Sciatic nerve (tissue), 2 donors: ENCODE results near the gene TCAIM. TPM values are rescaled to one million over a fixed set of nuclear protein-coding genes. Genes with fewer than 3 reads are reported as not detected.
A peak's percentile ranks its signal among the peaks of the same experiment; 100 is the strongest.

Source experiments
- ATAC-seq: fragments of 200-7000 bp; cut with Tn5 transposase; one replicate; pipeline ENCODE4 v1.9.1; 2020; ENCODE audit warnings: mild to moderate bottlenecking, moderate library complexity
- DNase-seq: peaks from one replicate; pipeline ENCODE4 v3.0.0-alpha.2; 2020; ENCODE audit warnings: low spot score
- intact Hi-C: fragments of 100-400 bp; cut with DNase I; formaldehyde crosslinking; loops from one replicate; pipeline ENCODE4 v1.14.2; 2022
- total RNA-seq: library from RNA; stranded (reverse); fragmentation: NEBNext Ultra II Directional; extraction: Animal tissue kit (Norgen Biotek cat#: 25700); gene quantifications from one replicate; pipeline ENCODE4 v1.2.1, GENCODE V29; 2021
- donor health status: DM: no; HTN: no; CAD: no.
- donor health status: DM: no; HTN: no; CAD: no.

TCAIM gene
- total RNA-seq, 1 donor from 2014 or later, result 35.6 TPM

- ATAC-seq (no peak), DNase-seq (no peak)
- intact Hi-C loops, result no loop called here
Observed at GRCh38 chr3:44430466-44430865, 91.9 kb downstream of the TCAIM start.

- ATAC-seq, result no peak
- DNase-seq, result no peak
- intact Hi-C loops, result no loop called here
Observed at GRCh38 chr3:44434834-44435510, 96.4 kb downstream of the TCAIM start.

GRCh38 chr3:44436181-44436580, 97.6 kb downstream of the TCAIM start:
- ATAC-seq, result no peak
- DNase-seq, result no peak
- intact Hi-C loops, result no loop called here

GRCh38 chr3:44437800-44438199, 99.2 kb downstream of the TCAIM start:
- DNase-seq (no peak), ATAC-seq (no peak)
- intact Hi-C loops, result no loop called here

- intact Hi-C loops, result no loop called here
- DNase-seq (peak; percentile 66), ATAC-seq (peak; percentile 92)
Observed at GRCh38 chr3:44439499-44440295, 101.1 kb downstream of the TCAIM start.

- intact Hi-C loops, result no loop called here
- DNase-seq, result no peak
- ATAC-seq, result no peak
Observed at GRCh38 chr3:44442596-44443309, 104.2 kb downstream of the TCAIM start.

GRCh38 chr3:44444437-44444836, 105.9 kb downstream of the TCAIM start:
- DNase-seq (no peak), ATAC-seq (no peak)
- intact Hi-C loops, result no loop called here

- ATAC-seq, result no peak
- no peak for DNase-seq
- intact Hi-C loops, result no loop called here
Observed at GRCh38 chr3:44444896-44445691, 106.5 kb downstream of the TCAIM start.

- DNase-seq (no peak), ATAC-seq (no peak)
- intact Hi-C loops, result no loop called here
Observed at GRCh38 chr3:44445786-44446185, 107.2 kb downstream of the TCAIM start.

GRCh38 chr3:44446929-44447328, 108.4 kb downstream of the TCAIM start:
- DNase-seq (no peak), ATAC-seq (no peak)
- intact Hi-C loops, result no loop called here

- ATAC-seq (no peak), DNase-seq (no peak)
- intact Hi-C loops, result no loop called here
Observed at GRCh38 chr3:44451441-44451840, 112.9 kb downstream of the TCAIM start.

GRCh38 chr3:44454258-44454657, 115.7 kb downstream of the TCAIM start:
- intact Hi-C loops, result no loop called here
- DNase-seq (no peak), ATAC-seq (no peak)

GRCh38 chr3:44455318-44455717, 116.8 kb downstream of the TCAIM start:
- ATAC-seq (no peak), DNase-seq (no peak)
- intact Hi-C loops, result no loop called here

Other genes starting within 250 kb of the TCAIM start
- not detected for gene TOPAZ1, start 96.9 kb upstream of the TCAIM start, total RNA-seq
- 27.6 TPM for gene ZNF445, start 138.9 kb downstream of the TCAIM start, total RNA-seq
- 5.7 TPM for gene ZKSCAN7, start 216.4 kb downstream of the TCAIM start, total RNA-seq
- 8.9 TPM for gene ZNF660, start 246.2 kb downstream of the TCAIM start, total RNA-seq